Upper lobe of right lung (tissue), 1 donor: ENCODE results near the gene TASP1. TPM values are rescaled to one million over a fixed set of nuclear protein-coding genes. Genes with fewer than 3 reads are reported as not detected.
"Not testable (repeated sequence)": the region's sequence is repeated elsewhere in the genome, so short reads cannot be mapped to it uniquely, and the experiment has no call there.

Experiments
- ATAC-seq: fragments of 200-7000 bp; cut with Tn5 transposase; one replicate; pipeline ENCODE4 v1.9.1; 2020; ENCODE audit warnings: mild to moderate bottlenecking, moderate library complexity
- DNase-seq: peaks from one replicate; pipeline ENCODE4 v3.0.0-alpha.2; 2020
- H3K27ac ChIP-seq: fragments of 200-600 bp; one replicate; pipeline ENCODE4 v1.8.0; 2022
- H3K27me3 ChIP-seq: fragments of 200-600 bp; one replicate; pipeline ENCODE4 v1.8.0; 2022; ENCODE audit warnings: mild to moderate bottlenecking
- H3K36me3 ChIP-seq: fragments of 200-600 bp; one replicate; pipeline ENCODE4 v1.8.0; 2022
- H3K4me1 ChIP-seq: fragments of 200-600 bp; one replicate; pipeline ENCODE4 v1.8.0; 2022
- H3K4me3 ChIP-seq: fragments of 200-600 bp; one replicate; pipeline ENCODE4 v1.8.0; 2022; ENCODE audit warnings: mild to moderate bottlenecking
- H3K9me3 ChIP-seq: fragments of 200-600 bp; one replicate; pipeline ENCODE4 v1.8.0; 2022
- CTCF ChIP-seq: fragments of 200-600 bp; IDR thresholded peaks from one replicate; pipeline ENCODE4 v1.8.0; 2022; ENCODE audit warnings: antibody characterized with exemption
- intact Hi-C: fragments of 100-400 bp; cut with DNase I; formaldehyde crosslinking; loops from one replicate; pipeline ENCODE4 v1.11.0; 2022
- total RNA-seq: library from RNA; stranded (reverse); fragmentation: NEBNext Ultra II Directional; extraction: Animal tissue kit (Norgen Biotek cat#: 25700); gene quantifications from one replicate; pipeline ENCODE4 v1.2.1, GENCODE V29; 2021
- donor health status: DM: no; HTN: yes; CAD: no; lungs with severe emphysema.

The TASP1 gene
- total RNA-seq, 1 donor from 2014 or later = 17.1 TPM

GRCh38 chr20:13644010-13644409, 5.3 kb upstream of the TASP1 start:
- DNase-seq = no peak
- no peak for ATAC-seq
- intact Hi-C loops = no loop called here

GRCh38 chr20:13639150-13639497, 392 bp upstream of the TASP1 start:
- H3K27ac ChIP-seq = peak overlapping the region; percentile 89
- DNase-seq (no peak), ATAC-seq (peak; percentile 18)
- no peaks in the 10 kb centered on the region for H3K27me3 ChIP-seq
- no peaks in the 10 kb centered on the region for H3K9me3 ChIP-seq
- H3K36me3 ChIP-seq = no peaks in the 10 kb centered on the region
- intact Hi-C loops = no loop called here
- H3K4me3 ChIP-seq = peak overlapping the region; percentile 91
- TF ChIP-seq CTCF = no peak
- peaks cover 5% of the 10 kb centered on the region for H3K4me1 ChIP-seq

More at GRCh38 chr20:13644010-13644409, 5.3 kb upstream of the TASP1 start:
- H3K36me3 ChIP-seq = no peaks in the 10 kb centered on the region
- H3K4me1 ChIP-seq = no peaks in the 10 kb centered on the region
- H3K4me3 ChIP-seq = no peak overlapping the region
- H3K27ac ChIP-seq = no peak overlapping the region
- TF ChIP-seq CTCF = no peak
- no peaks in the 10 kb centered on the region for H3K27me3 ChIP-seq
- H3K9me3 ChIP-seq = no peaks in the 10 kb centered on the region

- DNase-seq (no peak), ATAC-seq (no peak)
- TF ChIP-seq CTCF = no peak
Measured at GRCh38 chr20:13638162-13638495, 603 bp downstream of the TASP1 start.

GRCh38 chr20:13632431-13632830, 6.3 kb downstream of the TASP1 start:
- no peak for TF ChIP-seq CTCF
- DNase-seq (no peak), ATAC-seq (no peak)
- H3K27me3 ChIP-seq = no peaks in the 10 kb centered on the region
- H3K9me3 ChIP-seq = no peaks in the 10 kb centered on the region
- no peak overlapping the region for H3K4me3 ChIP-seq
- intact Hi-C loops = no loop called here
- no peak overlapping the region for H3K27ac ChIP-seq
- H3K4me1 ChIP-seq = peaks cover under 1% of the 10 kb centered on the region
- peaks cover 11% of the 10 kb centered on the region for H3K36me3 ChIP-seq

More at GRCh38 chr20:13638162-13638495, 603 bp downstream of the TASP1 start:
- Histone ChIP-seq H3K9me3 (no peaks in the 10 kb centered on the region), H3K4me1 (peaks cover 5% of the 10 kb centered on the region), H3K4me3 (peak overlapping the region; percentile 91), H3K27me3 (no peaks in the 10 kb centered on the region), H3K27ac (peak overlapping the region; percentile 89), H3K36me3 (no peaks in the 10 kb centered on the region)
- intact Hi-C loops = no loop called here

- DNase-seq, ATAC-seq, intact Hi-C loops, H3K27me3 ChIP-seq, H3K27ac ChIP-seq, H3K9me3 ChIP-seq, H3K4me3 ChIP-seq: not testable (repeated sequence)
- Histone ChIP-seq H3K4me1 (peaks cover 10% of the 10 kb centered on the region), H3K36me3 (peaks cover 11% of the 10 kb centered on the region)
Measured at GRCh38 chr20:13627525-13627924, 11.2 kb downstream of the TASP1 start.

GRCh38 chr20:13626724-13627123, 12.0 kb downstream of the TASP1 start:
- Histone ChIP-seq H3K27me3 (no peaks in the 10 kb centered on the region), H3K36me3 (peaks cover 17% of the 10 kb centered on the region), H3K9me3 (no peaks in the 10 kb centered on the region), H3K27ac (no peak overlapping the region), H3K4me1 (peaks cover 10% of the 10 kb centered on the region), H3K4me3 (no peak overlapping the region)
- ATAC-seq (no peak), DNase-seq (no peak)
- TF ChIP-seq CTCF = no peak
- intact Hi-C loops = no loop called here
